Measurements from ENCODE around the gene USP4.
"Not testable (repeated sequence)": the region's sequence is repeated elsewhere in the genome, so short reads cannot be mapped to it uniquely, and the experiment has no call there.

Gene USP4

DNA sequence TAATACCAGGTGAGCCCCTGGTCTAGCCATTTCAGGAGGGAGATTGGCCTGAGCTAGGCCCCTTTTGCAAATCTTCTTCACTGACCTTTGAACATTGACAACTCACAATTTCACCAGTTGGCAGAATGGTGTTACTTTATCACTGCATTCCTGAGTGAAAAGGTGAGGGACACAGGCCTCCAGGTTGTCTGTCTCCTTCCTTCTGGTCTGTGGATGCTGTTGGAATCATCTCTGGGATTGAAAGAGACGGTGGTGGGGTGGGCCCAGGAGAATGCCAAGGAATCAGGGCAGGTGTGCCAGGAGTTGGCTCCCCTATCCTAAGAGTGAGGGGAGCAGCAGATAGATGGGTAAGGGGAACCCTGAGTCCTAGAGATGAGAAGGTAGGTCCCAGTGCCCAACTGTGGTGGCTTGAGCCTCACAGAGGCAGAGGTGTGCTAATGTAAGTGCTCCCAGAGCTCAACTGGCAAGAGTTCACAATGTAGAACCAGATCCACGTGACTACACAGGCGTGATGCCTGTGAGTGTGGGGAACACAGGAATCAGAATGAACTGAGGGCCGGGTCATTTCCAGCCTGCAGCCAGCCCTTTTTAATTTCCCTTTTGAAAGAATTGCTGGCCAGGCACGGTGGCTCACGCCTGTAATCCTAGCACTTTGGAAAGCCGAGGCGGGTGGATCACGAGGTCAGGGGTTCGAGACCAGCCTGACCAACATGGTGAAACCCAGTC lies 74.0 kb downstream of the USP4 start:
- in situ Hi-C loops (cut with MboI; ENCODE audit: low pct_unique_long_range_greater_than_20kb, low sequenced_read_pairs), result no loop called here
- no peak for DNase-seq

DNA sequence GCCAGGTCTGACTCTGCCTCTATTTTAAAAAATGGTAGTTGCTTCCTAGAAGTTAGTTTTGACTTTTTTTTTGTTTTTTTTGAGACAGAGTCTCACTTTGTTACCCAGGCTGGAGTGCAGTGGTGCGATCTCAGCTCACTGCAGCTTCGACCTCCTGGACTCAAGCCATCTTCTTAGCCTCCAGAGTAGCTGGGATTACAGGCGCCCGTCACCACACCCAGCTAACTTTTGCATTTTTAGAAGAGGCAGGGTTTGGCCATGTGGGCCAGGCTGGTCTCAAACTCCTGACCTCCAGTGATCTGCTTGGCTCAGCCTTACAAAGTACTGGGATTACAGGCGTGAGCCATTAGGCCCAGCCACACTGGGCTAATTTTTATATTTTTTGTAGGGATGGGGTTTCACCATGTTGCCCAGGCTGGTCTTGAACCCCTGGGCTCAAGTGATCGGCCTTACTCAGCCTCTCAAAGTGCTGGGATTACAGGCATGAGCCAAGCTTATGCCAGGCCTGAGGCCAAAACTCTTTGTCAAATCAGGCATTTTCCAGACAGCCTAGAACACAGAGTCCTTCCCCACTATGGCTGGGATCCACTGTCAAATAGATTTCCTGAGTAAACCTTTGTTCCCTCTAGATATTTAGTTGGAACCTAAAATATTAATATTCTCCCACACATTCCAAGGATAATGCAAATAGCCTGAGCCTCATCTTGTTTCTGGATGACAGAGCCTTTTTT lies 76.5 kb downstream of the USP4 start:
- no peak for DNase-seq
- in situ Hi-C loops (cut with MboI; ENCODE audit: low pct_unique_long_range_greater_than_20kb, low sequenced_read_pairs), result no loop called here

GRCh38 chr3:49260806-49261324 lies 79.0 kb downstream of the USP4 start:
- in situ Hi-C loops (cut with MboI; ENCODE audit: low pct_unique_long_range_greater_than_20kb, low sequenced_read_pairs), result no loop called here
- DNase-seq, result no peak

- no peak for DNase-seq
- in situ Hi-C loops (cut with MboI; ENCODE audit: low pct_unique_long_range_greater_than_20kb, low sequenced_read_pairs), result no loop called here
Observed at GRCh38 chr3:49257187-49257586, 82.7 kb downstream of the USP4 start.

DNA sequence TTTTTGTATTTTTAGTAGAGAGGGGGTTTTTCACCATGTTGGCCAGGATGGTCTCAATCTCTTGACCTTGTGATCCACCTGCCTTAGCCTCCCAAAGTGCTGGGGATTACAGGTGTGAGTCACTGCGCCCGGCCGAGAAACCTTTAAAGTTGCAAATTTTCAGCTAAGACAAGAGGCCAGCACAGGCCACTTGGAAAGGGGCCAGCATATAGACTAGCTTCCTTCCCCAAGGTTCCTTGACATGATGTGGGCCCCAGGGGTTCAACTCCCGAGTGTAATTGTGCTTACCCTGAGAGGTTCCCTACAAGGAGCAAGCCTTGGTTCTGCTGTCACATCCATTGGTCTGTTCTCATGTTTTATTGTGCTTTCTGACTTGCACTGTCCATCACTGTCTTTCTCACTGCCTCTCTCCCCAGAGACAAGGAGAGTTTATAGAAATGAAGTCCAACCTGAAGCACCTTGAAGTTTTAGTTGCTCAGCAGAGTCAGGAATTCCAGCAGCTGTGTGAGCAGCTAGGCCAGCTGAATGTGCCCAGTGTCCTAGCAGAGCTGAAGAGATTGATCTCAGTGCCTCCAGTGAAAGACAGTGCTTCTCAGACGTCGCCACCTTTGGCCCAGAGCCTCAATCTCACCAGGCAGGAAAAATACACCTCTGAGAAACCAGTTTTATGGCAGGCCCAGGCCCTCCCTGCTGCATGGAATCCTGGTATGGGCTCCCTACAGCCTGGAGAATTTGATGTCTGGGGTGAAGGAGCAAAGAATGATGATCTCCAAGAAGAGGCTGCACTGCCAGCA lies 83.9 kb downstream of the USP4 start:
- in situ Hi-C loops (cut with MboI; ENCODE audit: low pct_unique_long_range_greater_than_20kb, low sequenced_read_pairs), result no loop called here
- no peak for DNase-seq

DNA sequence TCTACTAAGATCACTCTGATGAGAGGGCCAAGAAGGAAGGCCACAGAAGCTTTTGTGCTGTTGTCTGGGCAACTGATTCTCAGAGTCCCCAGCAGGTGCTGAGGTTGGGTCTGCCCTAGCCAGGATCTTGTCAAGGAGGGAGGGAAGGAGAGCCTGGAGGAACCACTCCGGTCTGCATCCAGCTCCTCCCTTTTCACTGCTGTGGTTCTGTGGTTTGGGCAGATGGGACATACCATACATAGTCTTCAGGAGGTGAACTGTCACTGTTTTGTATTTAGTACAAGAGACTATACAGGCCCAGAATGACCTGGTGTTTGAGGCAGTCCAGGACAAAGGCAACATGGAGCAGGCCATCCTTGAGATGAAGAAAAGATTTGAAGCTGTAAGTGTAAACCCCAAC lies 84.7 kb downstream of the USP4 start:
- in situ Hi-C loops (cut with MboI; ENCODE audit: low pct_unique_long_range_greater_than_20kb, low sequenced_read_pairs), result no loop called here
- DNase-seq, result peak; percentile 83

- no peak for DNase-seq
- in situ Hi-C loops (cut with MboI; ENCODE audit: low pct_unique_long_range_greater_than_20kb, low sequenced_read_pairs), result no loop called here
Observed at GRCh38 chr3:49253512-49253911, 86.3 kb downstream of the USP4 start.

- peak; percentile 71 for DNase-seq
- in situ Hi-C loops (cut with MboI; ENCODE audit: low pct_unique_long_range_greater_than_20kb, low sequenced_read_pairs), result no loop called here
Observed at GRCh38 chr3:49248840-49249227, 91.0 kb downstream of the USP4 start.

- no peak for DNase-seq
- in situ Hi-C loops (cut with MboI; ENCODE audit: low pct_unique_long_range_greater_than_20kb, low sequenced_read_pairs), result no loop called here
Observed at GRCh38 chr3:49244581-49245205, 95.2 kb downstream of the USP4 start.

GRCh38 chr3:49240091-49240490 lies 99.8 kb downstream of the USP4 start:
- in situ Hi-C loops (cut with MboI; ENCODE audit: low pct_unique_long_range_greater_than_20kb, low sequenced_read_pairs), result not testable (repeated sequence)

GRCh38 chr3:49238274-49239127 lies 101.4 kb downstream of the USP4 start:
- in situ Hi-C loops (cut with MboI; ENCODE audit: low pct_unique_long_range_greater_than_20kb, low sequenced_read_pairs), result no loop called here
- peak; percentile 94 for DNase-seq

More at GRCh38 chr3:49240091-49240490, 99.8 kb downstream of the USP4 start:
- not testable (repeated sequence) for DNase-seq

DNA sequence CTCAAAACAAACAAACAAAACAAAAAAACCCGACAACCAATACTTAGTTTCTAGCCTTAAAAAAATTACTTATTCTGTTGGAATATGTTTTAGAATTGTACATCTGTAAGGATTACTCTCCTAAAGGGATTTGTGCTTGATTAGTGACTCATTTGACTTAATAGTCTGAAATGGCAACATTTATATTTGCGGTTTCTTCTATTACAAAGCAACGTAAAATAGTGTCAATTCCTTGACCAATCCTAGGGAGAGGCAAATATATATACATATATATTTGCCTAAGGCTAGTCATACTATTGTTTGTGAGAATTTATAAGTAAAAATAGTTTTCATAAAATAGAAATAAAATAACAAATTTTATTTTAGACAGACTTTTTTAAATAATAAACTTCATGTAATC lies 102.5 kb downstream of the USP4 start:
- DNase-seq, result no peak
- in situ Hi-C loops (cut with MboI; ENCODE audit: low pct_unique_long_range_greater_than_20kb, low sequenced_read_pairs), result no loop called here

GRCh38 chr3:49236226-49236625 lies 103.6 kb downstream of the USP4 start:
- in situ Hi-C loops (cut with MboI; ENCODE audit: low pct_unique_long_range_greater_than_20kb, low sequenced_read_pairs), result no loop called here
- DNase-seq, result no peak

- DNase-seq; in situ Hi-C loops (cut with MboI; ENCODE audit: low pct_unique_long_range_greater_than_20kb, low sequenced_read_pairs): not testable (repeated sequence)
Observed at GRCh38 chr3:49228817-49229216, 111.0 kb downstream of the USP4 start.
